Activated CD4-positive, alpha-beta T cell treated with anti-CD3 and anti-CD28 coated beads for 1 hour (primary cell): ENCODE data around the gene FNIP1.
"Not testable (repeated sequence)": the region's sequence is repeated elsewhere in the genome, so short reads cannot be mapped to it uniquely, and the experiment has no call there.

Source experiments
- DNase-seq: peaks from one replicate; pipeline ENCODE4 v3.0.0-alpha.2; 2020

The FNIP1 gene

DNA sequence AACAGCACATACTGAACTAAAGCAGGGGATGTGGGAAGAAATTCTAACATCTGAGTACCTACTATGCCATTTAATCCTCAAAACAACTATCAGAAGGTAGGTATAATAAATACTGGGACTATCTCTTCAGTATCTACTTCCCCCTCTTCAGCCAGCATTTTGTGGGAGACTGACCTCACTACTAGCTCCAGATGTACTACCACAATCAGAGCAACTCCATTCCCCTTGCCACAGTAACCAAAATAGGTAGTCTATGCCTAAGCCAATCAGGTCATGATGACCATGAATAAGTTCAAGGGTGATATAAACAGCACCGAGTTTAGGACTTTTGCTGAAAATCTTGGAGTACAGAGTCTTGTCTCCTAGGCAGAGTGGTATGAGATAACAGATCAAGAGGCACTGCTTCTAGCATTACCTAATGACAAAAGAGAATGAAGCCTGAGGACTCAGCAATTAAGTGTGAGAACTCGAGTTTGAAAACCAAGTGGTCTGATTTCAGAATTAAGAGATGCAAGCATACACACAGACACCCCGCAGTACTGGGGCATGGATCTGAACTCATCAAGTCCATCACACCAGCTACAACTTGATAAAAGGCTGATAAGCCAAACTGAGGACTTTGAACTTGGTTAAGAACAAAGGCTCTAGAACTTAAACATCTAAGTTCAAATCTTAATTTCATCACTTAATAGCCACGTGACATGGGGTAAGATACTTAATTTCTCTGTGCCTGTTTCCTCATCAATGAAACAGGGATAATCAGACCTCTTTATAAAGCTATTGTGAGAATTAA is 9.7 kb downstream of the FNIP1 start:
- DNase-seq = no peak

DNA sequence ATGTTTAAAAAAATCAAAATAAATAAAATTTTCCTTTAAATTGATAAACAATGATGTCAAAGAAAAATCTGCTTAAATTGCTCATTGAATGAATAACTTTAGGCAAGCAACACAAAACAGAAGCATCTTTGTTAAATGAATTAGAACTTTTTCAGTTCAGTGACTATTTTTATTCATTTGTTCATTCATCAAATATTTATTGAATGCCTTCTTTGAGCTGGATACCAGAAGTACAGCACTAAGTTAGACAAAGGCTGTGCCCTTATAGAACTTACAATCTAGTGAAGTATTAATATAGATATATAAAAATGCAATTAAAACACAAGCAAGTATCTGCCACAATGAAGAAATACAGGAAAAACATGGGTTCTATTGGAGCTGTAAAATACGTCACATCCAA is 10.8 kb downstream of the FNIP1 start:
- no peak for DNase-seq

DNA sequence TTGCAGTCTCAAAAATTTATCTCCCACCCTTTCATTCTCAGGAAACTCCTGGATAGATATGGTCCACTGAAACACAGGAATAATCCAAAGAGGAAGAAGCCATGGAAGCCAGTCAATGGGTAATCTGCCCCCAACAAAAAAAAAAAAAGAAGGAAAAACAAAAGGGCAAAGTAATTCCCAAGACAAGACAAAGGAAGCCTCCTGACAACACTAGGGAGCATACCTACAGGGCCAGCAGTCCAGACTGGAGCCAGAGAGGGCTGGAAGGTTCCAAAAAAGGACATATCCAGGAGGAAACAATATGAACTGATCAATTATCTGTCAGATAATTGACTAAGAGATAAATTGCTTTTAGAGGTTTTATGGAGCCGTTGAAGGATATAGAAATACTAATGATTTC is 12.9 kb downstream of the FNIP1 start:
- DNase-seq = no peak

DNA sequence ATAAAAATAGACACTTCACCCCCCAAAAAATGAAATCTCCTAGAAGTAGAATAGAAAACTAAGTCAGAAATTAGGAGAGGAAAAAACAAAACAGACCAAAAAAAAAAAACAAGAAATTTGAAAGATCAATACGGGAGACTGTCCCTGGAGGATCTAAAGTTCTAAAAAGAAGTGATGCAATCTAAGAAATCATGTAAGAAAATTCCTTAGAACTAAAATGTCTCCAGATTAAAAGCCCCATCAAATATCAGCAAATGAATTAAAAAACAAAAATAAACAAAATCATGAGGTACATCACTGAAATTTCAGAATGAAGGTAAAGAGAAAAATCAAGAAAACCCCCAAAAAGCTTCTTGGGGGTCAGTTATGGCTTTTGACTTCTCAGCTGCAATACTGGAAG is 13.5 kb downstream of the FNIP1 start:
- no peak for DNase-seq

DNA sequence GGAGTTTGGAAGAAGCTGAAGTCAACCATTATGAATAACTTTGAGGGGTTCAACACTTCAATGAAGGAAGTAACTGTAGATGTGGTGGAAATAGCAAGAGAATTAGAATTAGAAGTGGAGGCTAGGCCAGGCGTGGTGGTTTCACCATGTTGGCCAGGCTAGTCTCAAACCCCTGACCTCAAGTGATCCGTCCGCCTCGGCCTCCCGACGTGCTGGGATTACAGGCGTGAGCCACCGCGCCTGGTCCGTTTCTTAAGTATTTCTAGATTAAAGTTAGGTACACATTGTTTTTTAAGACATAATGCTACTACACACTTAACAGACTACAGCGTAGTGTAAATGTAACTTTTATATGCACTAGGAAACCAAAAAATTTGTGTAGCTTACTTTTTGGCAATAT is 14.1 kb downstream of the FNIP1 start:
- no peak for DNase-seq

DNA sequence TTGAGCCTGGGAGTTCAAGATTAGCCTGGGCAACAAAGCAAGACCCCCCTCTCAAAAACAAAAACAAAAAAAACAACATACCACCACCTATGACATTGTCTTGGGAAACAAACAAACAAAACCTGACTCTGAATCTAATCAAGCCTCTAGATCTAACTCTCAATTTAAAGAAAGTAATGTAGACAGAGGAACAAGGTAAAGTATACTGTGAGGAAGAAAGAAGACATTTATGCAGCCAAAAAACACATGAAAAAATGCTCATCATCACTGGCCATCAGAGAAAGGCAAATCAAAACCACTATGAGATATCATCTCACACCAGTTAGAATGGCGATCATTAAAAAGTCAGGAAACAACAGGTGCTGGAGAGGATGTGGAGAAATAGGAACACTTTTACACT is 18.7 kb downstream of the FNIP1 start:
- DNase-seq = not testable (repeated sequence)

DNA sequence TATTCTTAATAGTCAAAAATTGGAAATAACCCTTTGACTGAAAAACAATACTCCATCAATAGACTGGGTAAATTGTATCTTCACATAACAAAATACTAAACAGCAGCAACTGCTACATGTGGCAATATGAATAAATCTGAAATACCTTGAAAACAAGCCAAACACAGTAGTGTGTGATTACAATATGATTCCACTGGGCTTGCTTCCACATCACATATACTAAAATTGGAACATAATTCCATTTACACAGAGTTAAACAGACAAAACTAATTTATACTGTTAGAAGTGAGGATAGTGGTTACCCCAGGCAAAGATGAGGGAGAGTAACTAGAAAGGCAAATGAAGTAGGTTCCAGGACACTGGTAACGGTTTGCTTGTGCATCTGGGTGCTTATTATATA is 20.4 kb downstream of the FNIP1 start:
- DNase-seq = no peak

DNA sequence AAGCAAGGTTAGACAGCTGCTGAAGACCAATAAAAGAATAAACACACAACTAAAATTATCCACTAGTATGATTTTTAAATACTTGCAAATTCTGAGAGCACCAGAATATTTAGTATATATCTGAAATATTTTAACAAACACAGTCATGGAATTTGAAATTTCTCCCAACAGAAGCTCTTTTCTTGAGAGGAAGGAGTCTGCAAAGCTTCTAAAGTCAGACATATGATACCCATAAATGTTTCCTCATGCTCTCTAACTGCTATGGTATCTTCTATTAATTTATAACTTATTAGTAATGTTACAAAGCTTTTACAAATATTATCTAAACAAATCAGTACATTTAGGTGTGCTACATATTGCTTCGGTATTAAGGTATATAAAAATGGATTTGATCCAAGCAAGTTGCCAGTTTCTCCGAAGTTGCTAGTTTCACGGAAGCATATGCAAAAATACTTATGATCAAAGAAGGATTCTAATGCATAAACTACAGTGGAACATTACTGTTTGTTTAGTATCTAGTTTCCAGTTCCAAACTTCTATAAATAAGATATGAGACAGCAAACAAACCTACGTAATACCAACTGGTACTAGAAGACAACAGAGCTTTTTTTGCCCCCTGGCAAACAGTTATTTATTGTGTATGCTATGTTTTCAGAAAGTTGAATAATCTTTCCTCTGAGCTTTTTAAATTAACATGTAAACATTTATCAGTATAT is 22.0 kb downstream of the FNIP1 start:
- DNase-seq = no peak

DNA sequence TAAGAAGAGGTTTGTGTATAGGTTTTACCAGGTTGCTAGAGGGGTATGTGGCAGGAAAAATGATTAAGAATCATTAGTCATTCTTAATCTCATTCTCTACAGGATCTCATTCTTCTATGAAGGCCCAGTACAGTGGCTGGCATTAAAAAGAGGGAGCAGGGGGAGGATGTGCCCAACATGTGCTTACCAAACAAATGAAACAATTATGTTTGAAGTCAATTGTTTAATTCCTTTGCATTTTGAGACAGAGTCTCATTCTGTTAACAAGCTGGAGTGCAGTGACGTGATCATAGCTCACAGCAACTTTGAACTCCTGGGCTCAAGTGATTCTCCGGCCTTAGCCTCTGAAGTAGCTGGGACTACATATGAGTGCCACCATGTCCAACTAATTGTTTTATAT is 23.0 kb downstream of the FNIP1 start:
- no peak for DNase-seq

DNA sequence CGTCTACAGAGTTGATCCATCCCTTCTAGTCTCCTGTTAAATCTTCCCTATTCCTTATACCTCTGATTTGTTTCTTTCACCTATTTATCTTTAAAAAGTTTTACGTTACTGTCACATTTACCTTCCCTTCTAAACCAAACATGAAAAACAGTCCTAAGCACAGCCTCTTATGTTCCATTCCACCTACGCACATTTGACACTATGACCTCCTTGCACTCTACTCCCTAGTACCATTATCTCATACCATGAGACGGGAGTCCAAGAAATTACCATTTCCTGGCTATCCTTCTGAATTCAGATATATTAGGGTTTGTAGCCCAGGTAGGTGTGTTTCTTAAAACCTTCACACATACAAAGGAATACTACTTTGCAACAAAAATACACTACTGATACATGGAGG is 25.1 kb downstream of the FNIP1 start:
- DNase-seq = no peak

DNA sequence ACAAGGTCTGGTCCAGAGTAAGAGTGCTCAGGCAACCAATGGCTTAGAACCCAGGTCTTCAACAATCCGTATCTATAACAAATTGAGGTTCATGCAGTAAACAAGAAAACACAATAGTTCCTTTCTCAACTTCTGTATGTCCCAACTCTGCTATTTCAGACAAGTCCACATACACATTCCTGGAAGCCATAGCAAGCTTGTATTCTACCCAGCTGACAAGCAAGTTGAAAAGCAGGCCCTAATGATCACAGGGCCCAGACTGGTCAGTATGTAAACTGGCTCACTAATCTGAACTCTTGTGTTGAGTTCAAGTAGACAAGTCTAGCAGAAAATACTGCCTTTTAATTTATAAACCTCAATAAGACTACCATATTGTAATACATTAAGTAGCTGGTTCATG is 26.9 kb downstream of the FNIP1 start:
- DNase-seq = no peak

DNA sequence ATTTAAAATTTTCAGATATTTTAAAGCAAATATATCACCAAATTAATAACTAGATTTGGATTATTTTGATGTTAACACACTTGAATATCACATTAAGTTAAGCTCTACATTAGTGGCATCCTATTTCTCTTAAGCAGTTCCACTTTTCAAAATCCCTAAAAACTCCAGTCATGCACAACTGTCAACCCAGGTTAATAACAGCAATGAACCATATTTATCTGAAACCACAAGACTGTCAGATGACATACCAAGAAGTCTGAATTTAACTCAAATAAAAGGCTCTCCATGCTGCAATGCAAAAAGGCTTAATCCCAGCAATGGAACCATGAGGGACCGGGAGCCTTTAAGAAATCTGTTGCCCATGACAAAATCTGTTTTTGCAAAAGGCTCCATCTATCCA is 27.5 kb downstream of the FNIP1 start:
- no peak for DNase-seq

DNA sequence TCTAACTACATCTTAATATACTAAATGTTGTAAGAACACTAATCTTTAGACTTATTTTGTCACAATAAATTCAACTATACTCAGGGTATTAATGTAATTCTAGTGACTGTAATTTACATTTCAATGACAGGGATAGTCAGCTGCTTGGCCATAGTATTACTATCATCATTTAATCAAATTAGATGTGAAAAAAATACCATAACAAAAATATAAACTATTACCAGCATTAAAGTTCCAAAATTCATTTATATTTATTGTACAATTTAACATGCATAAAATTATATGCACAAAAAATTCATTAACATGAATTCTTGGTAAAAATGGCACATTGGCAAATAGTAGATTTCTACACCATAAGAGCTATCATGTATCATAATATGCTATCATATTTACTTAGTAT is 28.9 kb downstream of the FNIP1 start:
- no peak for DNase-seq

DNA sequence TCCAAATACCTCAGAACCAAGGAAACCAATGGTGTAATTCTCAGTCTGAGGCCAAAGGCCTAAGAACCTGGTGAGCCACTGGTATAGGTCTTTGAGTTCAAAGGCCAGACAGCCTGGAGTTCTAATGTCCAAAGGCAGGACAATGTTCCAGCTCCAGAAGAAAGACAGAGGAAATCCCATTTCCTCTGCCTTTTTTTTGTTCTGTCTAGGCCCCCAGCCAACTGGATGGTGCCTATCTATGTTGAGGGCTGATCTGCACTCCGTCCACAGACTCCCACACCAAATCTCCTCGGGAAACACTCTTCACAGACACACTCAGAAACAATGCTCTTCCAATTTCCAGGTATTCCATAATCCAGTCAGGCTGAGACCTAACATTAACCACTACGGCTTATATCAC is 30.1 kb downstream of the FNIP1 start:
- no peak for DNase-seq

DNA sequence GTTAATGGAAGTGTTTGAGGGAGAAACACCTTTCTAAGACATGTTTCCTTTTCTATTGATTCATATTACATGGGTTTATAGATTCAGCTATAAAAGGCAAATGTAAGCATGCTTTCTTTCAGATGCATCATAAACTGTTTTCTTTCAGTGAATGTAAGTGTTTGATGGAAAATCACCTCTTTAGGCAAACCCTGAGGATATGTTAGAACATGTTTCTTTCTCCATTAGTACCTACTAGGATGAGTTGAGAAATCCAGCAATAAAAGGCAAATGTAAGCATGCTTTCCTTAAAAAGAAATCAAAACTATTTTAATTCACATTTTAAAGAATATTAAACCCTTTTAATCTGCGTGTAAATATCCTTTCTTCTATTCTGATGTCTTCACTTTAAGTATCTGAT is 31.6 kb downstream of the FNIP1 start:
- DNase-seq = no peak

DNA sequence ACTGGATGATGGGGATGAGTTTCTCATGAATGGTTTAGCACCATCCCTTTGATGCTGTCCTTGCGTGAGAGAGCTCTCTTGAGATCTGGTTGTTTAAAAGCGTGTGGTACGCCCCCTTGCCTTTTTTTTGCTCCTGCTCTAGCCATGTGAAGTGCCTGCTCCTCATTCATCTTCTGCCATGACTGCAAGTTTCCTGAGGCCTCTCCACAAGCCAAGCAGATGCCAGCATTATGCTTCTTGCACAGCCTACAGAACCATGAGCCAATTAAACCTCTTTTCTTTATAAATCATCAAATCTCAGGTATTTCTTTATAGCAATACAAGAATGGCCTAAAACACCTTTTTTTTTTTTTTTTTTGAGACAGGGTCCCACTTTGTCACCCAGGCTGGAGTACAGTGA is 32.8 kb downstream of the FNIP1 start:
- no peak for DNase-seq

DNA sequence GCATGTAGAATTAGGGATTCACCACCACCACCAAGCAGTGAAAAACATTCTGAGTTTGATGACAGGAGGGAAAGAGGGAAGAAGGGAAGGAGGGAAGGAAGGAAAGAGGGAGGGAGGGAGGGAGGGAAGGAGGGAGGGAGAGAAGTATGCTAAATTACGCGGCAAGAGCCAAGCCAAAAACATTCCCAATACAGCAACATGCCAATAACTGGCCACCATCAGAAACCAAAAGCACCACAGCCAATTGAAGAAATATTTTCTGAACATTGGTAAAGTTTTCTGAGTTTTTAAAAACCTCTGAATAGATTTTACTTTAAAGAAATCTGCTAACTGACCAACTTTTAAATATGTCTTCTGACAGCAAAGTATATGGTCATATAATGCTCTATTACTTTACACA is 36.0 kb downstream of the FNIP1 start:
- DNase-seq = no peak

DNA sequence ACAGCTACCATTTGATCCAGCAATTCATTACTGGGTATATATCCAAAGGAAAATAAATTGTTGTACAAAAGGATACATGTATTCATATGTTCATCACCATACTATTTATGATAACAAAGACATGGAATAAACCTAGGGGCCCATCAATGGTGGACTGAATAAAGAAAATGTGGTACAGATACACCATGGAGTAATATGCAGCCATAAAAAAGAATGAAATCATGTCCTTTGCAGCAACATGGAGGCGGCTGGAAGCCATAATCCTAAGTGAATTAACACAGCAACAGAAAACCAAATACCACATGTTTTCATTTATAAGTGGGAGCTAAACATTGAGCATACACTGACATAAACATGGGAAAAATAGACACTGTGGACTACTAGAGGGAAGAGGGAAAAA is 37.1 kb downstream of the FNIP1 start:
- no peak for DNase-seq

DNA sequence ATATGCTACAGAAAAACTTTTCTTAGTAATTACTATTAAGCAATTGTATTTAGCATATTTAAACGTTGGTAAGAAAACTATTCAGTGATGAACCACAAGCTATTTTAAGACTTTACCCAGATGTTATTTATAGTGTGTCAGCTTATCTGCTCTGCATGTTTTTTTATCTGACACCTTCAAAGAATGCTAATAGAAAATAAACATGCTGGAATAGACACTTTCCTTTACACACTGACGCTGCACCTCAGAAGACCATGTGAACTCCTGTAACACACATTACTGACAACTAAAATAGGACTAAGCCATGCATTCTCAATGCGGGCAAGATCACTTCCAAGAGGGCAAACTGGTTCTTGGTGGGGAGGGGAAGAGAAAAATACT is 38.3 kb downstream of the FNIP1 start:
- no peak for DNase-seq

DNA sequence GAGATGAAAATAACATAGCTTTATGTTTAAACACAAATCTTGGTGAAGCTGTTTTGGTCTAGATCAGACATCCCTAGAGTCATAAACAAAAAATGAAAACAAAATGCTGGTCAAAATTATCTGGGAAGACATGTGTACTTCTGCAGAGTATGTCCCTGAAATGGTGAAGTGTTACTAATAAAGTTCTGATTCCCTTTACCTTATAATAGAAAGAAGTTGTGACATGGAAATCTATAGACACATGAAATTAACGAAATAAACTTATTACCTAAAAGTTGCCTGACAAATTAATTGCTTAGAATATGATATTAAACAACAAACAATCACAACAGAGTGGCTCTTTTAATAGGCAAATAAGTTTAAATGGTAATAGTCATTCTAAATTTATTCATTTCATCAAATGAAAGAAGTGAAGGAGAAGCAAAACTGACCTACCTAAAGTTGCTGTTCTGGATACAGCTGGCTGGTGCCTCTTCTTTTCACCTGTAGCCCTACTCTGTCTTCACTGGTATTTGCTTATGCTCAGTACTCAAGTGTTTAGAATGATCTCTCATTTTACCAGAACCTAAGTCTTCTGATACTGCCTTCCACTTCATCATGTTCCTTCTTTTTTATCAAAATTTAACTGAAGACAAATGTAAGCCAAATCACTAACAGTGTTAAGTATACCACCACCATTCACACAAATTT is 38.8 kb downstream of the FNIP1 start:
- DNase-seq = no peak

DNA sequence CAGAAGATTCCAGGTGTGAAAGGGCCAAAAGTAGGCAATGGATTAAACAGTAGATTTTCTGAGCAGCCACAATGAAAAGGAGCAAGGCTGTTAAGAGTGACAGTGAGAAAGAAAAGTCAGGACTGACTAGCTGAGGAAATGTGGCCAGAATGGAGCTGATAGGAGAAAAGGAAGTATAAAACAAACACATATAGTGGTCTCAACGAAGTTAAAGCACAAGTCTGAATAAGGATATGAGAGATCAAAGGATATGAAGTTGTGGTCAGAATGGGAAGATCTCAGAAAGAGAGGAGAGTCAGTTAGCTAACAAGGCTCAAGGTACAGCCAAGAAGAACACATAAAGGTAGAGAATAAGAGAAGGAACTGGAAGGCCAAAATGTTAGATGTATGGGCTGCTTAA is 39.9 kb downstream of the FNIP1 start:
- DNase-seq = no peak

DNA sequence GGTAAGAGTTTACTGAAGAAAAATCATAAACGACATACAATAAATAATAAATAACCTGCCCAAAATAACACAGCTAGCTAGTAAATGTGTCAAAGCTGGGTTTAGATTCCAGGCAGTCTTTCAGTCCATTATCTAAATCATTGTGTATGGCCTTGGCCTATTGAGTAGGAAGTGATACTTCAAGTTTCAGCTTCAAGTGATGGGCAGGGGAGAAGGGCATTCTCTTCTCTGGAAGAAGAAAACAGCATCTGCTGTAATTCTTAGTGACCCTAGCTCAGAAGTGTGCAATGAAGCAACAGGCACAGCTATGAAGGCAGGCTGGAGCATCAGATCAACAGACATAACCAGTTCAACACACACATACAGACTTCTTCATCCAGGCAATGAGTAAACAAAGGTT is 42.5 kb downstream of the FNIP1 start:
- no peak for DNase-seq

DNA sequence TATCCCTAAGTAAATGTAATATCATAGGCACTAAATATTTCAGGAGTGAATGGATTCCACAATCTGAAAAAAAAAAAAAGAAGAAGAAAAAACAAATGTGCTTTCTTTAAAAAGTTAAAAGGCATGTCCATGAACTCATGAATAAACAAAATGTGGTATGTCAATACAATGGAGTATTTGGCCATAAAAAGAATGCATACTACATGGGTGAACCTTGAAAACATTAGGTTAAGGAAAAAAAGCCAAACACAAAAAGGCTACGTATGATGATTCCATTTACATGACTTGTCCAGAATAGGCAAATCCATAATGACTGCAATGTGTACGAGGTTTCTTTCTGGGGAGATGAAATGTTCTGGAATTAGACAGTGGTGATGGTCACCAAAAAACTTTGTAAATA is 45.3 kb downstream of the FNIP1 start:
- no peak for DNase-seq

DNA sequence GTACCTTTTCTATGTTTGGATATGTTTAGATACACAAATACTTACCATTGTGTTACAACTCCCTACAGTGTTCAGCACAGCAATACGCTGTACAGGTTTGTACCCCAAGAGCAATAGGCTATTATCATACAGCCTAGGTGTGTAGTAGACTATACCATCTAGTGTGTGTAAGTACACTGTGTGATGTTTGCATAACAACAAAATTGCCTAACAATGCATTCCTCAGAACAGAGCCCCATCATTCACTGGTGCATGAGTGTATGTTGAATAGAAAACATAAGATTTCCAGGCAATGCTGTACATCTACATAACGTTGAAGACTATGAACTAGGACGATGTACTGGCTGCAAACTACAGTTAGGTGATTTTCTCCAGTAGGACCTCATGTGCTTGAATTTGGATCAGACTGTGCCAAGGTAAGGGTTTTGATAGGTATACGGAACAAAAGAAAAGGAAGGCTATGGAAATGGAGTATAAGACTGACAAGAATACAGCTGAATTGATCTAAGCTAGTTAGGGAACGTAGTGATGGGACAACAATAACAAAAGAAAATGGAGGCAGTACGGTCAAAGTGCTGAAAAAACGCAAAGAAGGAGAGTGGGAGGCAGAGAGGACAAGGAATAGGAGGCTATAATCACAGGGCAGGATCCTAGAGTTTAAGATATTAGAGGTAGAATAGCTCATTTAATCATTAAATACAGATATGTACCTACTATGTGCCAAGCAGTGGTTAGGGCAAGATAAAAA is 46.9 kb downstream of the FNIP1 start:
- no peak for DNase-seq
